GM18520 (cell line): ENCODE measurements around the gene RDM1.

Source experiments
- ATAC-seq: cut with Tn5 transposase; IDR thresholded peaks from one replicate; pipeline ENCODE4 v1.9.1; 2021; ENCODE audit not compliant: unreplicated experiment

The RDM1 gene

DNA sequence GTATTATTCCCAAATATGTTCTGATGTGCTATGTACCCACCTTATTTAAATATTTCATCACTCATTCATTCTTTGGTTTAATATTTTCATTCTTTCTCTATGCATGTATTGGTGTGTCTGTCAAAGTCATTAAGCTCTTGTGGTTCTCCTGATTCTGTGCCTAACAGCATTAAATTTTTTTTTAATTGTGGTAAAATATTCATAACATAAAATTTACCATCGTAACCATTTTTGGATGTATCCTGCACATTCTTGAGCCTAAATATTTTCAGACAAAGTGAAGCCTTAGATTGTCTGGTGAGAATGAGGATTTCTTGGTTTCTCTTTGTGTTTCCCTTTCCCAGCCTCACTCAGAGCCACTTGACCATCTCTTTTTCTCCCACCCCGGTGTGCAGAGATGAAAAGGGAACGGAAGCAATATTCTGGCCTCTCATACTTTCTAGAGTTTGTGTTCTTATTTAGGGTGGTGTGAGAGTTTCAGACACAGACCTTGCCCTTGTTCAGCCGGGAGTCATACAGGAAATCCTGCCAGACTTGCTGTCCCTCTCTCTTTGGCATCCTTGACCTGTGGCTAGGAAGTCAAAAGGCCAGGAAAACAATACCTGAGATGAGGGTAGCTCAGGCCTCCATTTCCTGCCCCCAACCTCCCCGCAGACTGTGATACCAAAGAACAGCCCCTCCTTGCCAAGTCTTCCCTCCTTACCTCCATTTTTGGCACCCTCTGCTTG, 55.3 kb downstream of the RDM1 start:
- no peak for ATAC-seq

DNA sequence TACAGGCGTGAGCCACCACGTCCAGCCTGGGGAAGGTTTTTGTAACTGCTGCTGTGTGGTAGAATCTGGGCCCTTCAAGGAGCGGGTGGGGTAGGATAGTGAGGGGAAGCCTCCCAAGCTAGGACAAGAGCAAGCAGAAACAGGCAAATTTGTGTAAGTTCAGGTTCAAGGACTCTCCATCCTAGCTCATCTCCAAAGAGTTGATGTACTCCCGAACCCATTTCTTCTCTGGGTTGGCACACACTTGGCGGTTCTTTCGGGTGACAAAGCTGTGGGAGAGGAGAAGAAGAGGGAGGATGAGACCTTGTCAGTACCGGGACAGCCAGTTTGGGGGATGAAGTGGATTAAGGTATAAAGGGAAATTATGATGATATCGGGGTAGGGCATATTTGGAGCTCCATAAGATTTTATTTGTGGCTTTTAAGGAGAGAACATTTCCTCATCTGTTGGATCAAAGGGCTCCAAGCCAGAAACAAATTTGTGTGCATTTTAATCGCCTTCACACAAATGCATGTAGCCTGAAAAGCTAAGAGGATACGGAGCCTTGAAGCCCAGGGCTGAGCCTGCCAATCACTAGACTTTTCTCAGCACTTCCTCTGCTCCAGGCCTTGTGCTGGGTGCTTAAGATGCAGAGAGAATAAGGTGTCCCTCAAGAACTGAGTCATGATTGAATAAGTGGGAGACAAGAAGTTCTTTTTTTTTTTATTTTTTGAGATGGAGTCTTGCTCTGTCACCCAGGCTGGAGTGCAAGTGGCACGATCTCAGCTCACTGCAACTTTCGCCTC, 58.2 kb downstream of the RDM1 start:
- ATAC-seq, result no peak

GRCh38 chr17:35870906-35871819, 59.4 kb downstream of the RDM1 start:
- ATAC-seq, result no peak

- no peak for ATAC-seq
These were observed 61.8 kb downstream of the RDM1 start, which contains the start of gene HEATR9 for GRCh38 chr17:35868737-35869136. Gene HEATR9 (minus strand): TSS chr17:35868891. CDS start chr17:35868742, 149 bp downstream.
